H9 (cell line): ENCODE results near the gene LONRF3. TPM values are rescaled to one million over a fixed set of nuclear protein-coding genes. Genes with fewer than 3 reads are reported as not detected.

Experiments
- DNase-seq: peaks from one replicate; pipeline ENCODE4 v3.0.0-alpha.2; 2017
- H2AFZ ChIP-seq: one replicate; pipeline ENCODE4 v1.6.1; 2013; ENCODE audit warnings: mild to moderate bottlenecking, low read length, control low read depth, moderate library complexity
- H2AK5ac ChIP-seq: 2 replicates; pipeline ENCODE4 v1.6.1; 2013; ENCODE audit warnings: low read length, control low read depth, mixed read lengths; ENCODE audit not compliant: insufficient read length
- H2BK120ac ChIP-seq: one replicate; pipeline ENCODE4 v1.6.1; 2013; ENCODE audit warnings: low read depth, mild to moderate bottlenecking, low read length, control low read depth, inconsistent platforms; ENCODE audit not compliant: poor library complexity, severe bottlenecking
- H2BK12ac ChIP-seq: 2 replicates; pipeline ENCODE4 v1.6.1; 2013; ENCODE audit warnings: low read length, control low read depth, mixed read lengths, low read depth; ENCODE audit not compliant: insufficient read length
- H2BK15ac ChIP-seq: 2 replicates; pipeline ENCODE4 v1.6.1; 2013; ENCODE audit warnings: low read depth, low read length, control low read depth
- H2BK20ac ChIP-seq: one replicate; pipeline ENCODE4 v1.6.1; 2013; ENCODE audit warnings: low read depth, mild to moderate bottlenecking, low read length, control low read depth, inconsistent platforms; ENCODE audit not compliant: poor library complexity, severe bottlenecking
- H2BK5ac ChIP-seq: 2 replicates; pipeline ENCODE4 v1.6.1; 2013; ENCODE audit warnings: low read length, control low read depth, mixed read lengths; ENCODE audit not compliant: insufficient read length
- H3K14ac ChIP-seq: 2 replicates; pipeline ENCODE4 v1.6.1; 2013; ENCODE audit warnings: low read length, control low read depth; ENCODE audit not compliant: insufficient read depth
- H3K18ac ChIP-seq: 2 replicates; pipeline ENCODE4 v1.6.1; 2013; ENCODE audit warnings: low read depth, mild to moderate bottlenecking, mixed read lengths, low read length, control low read depth; ENCODE audit not compliant: insufficient read length
- H3K23ac ChIP-seq: 2 replicates; pipeline ENCODE4 v1.6.1; 2013; ENCODE audit warnings: low read length, control low read depth, mixed read lengths, low read depth; ENCODE audit not compliant: insufficient read length
- H3K23me2 ChIP-seq: 2 replicates; pipeline ENCODE4 v1.6.1; 2013; ENCODE audit warnings: low read depth, mild to moderate bottlenecking, mixed read lengths, low read length, control low read depth; ENCODE audit not compliant: insufficient read length, poor library complexity, severe bottlenecking
- H3K27ac ChIP-seq: 2 replicates; pipeline ENCODE4 v1.5.1; 2013; ENCODE audit warnings: low read length, control low read depth, mixed read lengths, low read depth; ENCODE audit not compliant: insufficient read length
- H3K27me3 ChIP-seq: 2 replicates; pipeline ENCODE4 v1.6.1; 2013; ENCODE audit warnings: low read length, control low read depth, inconsistent platforms; ENCODE audit not compliant: insufficient read depth
- H3K4ac ChIP-seq: 2 replicates; pipeline ENCODE4 v1.6.1; 2013; ENCODE audit warnings: low read depth, mild to moderate bottlenecking, control low read depth, inconsistent platforms, low read length, moderate library complexity
- H3K4me1 ChIP-seq: 2 replicates; pipeline ENCODE4 v1.6.1; 2013; ENCODE audit warnings: low read length, control low read depth, inconsistent platforms; ENCODE audit not compliant: insufficient read depth
- H3K4me2 ChIP-seq: 2 replicates; pipeline ENCODE4 v1.6.1; 2013; ENCODE audit warnings: low read length, control low read depth, mixed read lengths; ENCODE audit not compliant: insufficient read length, insufficient read depth
- H3K56ac ChIP-seq: 2 replicates; pipeline ENCODE4 v1.6.1; 2013; ENCODE audit warnings: low read depth, mild to moderate bottlenecking, mixed read lengths, low read length, control low read depth; ENCODE audit not compliant: insufficient read length
- H3K79me1 ChIP-seq: 2 replicates; pipeline ENCODE4 v1.6.1; 2013; ENCODE audit warnings: low read depth, mild to moderate bottlenecking, moderate library complexity, low read length, control low read depth, inconsistent platforms; ENCODE audit not compliant: insufficient read depth, poor library complexity, severe bottlenecking
- H3K79me2 ChIP-seq: 2 replicates; pipeline ENCODE4 v1.6.1; 2013; ENCODE audit warnings: low read length, control low read depth, inconsistent platforms; ENCODE audit not compliant: insufficient read depth
- H3K9ac ChIP-seq: 2 replicates; pipeline ENCODE4 v1.6.1; 2013; ENCODE audit warnings: low read length, control low read depth, mixed read lengths; ENCODE audit not compliant: insufficient read length; ENCODE audit errors: extremely low read depth
- H3K9me3 ChIP-seq: one replicate; pipeline ENCODE4 v1.6.1; 2013; ENCODE audit warnings: low read depth, low read length, inconsistent platforms; ENCODE audit not compliant: control insufficient read depth
- H3T11ph ChIP-seq: one replicate; pipeline ENCODE4 v1.6.1; 2013; ENCODE audit warnings: mild to moderate bottlenecking, low read length, control low read depth, inconsistent platforms
- H4K20me1 ChIP-seq: one replicate; pipeline ENCODE4 v1.6.1; 2013; ENCODE audit not compliant: control insufficient read depth, insufficient read length, insufficient read depth
- H4K5ac ChIP-seq: 2 replicates; pipeline ENCODE4 v1.6.1; 2013; ENCODE audit warnings: low read depth, mild to moderate bottlenecking, mixed read lengths, low read length, control low read depth; ENCODE audit not compliant: insufficient read length
- H4K8ac ChIP-seq: replicated peaks from 2 replicates; pipeline ENCODE4 v1.6.1; 2013; ENCODE audit warnings: low read length, control low read depth, mixed read lengths, low read depth; ENCODE audit not compliant: insufficient read length
- H4K91ac ChIP-seq: 2 replicates; pipeline ENCODE4 v1.6.1; 2013; ENCODE audit warnings: low read depth, mild to moderate bottlenecking, moderate library complexity, mixed read lengths, low read length, control low read depth; ENCODE audit not compliant: insufficient read length
- H3K27ac Mint-ChIP-seq, 3 experiments: 2 replicates in 2 of 3; 3 replicates in 1 of 3; pipeline ENCODE4 v1.8.0; 2020 to 2021; ENCODE audit warnings: mixed read lengths in 3 of 3, mild to moderate bottlenecking in 1 of 3, moderate library complexity in 1 of 3
- H3K27me3 Mint-ChIP-seq: 2 replicates; pipeline ENCODE4 v1.8.0; 2021; ENCODE audit warnings: low read depth, mild to moderate bottlenecking, moderate library complexity, mixed read lengths
- H3K36me3 Mint-ChIP-seq, 3 experiments: 2 replicates in 2 of 3; 3 replicates in 1 of 3; pipeline ENCODE4 v1.8.0; 2020 to 2021; ENCODE audit warnings: low read depth in 3 of 3, mixed read lengths in 3 of 3; ENCODE audit not compliant: insufficient read depth in 1 of 3
- H3K4me1 Mint-ChIP-seq, 2 experiments: 2 replicates each; pipeline ENCODE4 v1.8.0; 2020; ENCODE audit warnings: mixed read lengths in 2 of 2
- H3K4me3 Mint-ChIP-seq, 2 experiments: 2 replicates in 1 of 2; 3 replicates in 1 of 2; pipeline ENCODE4 v1.8.0; 2020 to 2021; ENCODE audit warnings: mild to moderate bottlenecking in 2 of 2, mixed read lengths in 2 of 2, moderate library complexity in 1 of 2
- H3K9me3 Mint-ChIP-seq, 2 experiments: 2 replicates in 1 of 2; 3 replicates in 1 of 2; pipeline ENCODE4 v1.8.0; 2020; ENCODE audit warnings: mild to moderate bottlenecking in 2 of 2, mixed read lengths in 2 of 2, moderate library complexity in 1 of 2
- WGBS: extraction: QIAGEN DNeasy Blood & Tissue Kit; methylation state at CpG from one replicate; pipeline ENCODE4 v1.1.7; 2013; ENCODE audit warnings: missing lambda C conversion rate, low lambda C conversion rate, mixed read lengths; ENCODE audit not compliant: insufficient read length; ENCODE audit errors: extremely low coverage; 5-methylcytosine and 5-hydroxymethylcytosine counted together
- total RNA-seq: library from RNA; stranded (reverse); gene quantifications from 2 replicates; pipeline ENCODE4 v1.2.1, GENCODE V29; 2021
- TF ChIP-seq, protein P1 (sequence below): fragments of 200-600 bp; sonication (generic); conservative IDR thresholded peaks from 3 replicates; pipeline ENCODE4 v1.8.0; 2021; ENCODE audit warnings: antibody characterized with exemption, mild to moderate bottlenecking

Gene LONRF3
- total RNA-seq, 1 experiment from 2014 or later, result 0.33 TPM

DNA sequence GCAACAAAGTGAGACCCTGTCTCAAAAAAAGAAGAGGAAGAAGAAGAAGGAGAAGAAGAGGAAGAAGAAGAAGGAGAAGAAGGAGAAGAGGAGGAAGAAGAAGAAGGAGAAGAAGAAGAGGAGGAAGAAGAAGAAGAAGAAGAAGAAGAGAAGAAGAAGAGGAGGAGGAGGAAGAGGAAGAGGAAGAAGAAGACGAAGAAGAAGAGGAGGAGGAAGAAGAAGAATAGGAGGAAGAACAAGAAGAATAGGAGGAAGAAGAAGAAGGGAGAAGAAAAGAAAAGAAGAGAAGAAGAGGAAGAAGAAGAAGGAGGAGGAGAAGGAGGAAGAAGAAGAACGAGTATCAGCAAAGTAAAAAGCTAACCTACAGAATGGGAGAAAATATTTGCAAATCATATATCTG lies 33.3 kb upstream of the LONRF3 start:
- Histone ChIP-seq H3K4ac (no peak overlapping the region), H4K20me1 (no peaks in the 10 kb centered on the region), H3K4me1 (no peaks in the 10 kb centered on the region), H2AFZ (no peak overlapping the region), H3K56ac (no peak overlapping the region), H2BK15ac (no peak overlapping the region), H3K14ac (no peak overlapping the region), H3K18ac (no peak overlapping the region), H3K79me1 (no peaks in the 10 kb centered on the region), H3K9me3 (peaks cover 23% of the 10 kb centered on the region), H3K23me2 (no peaks in the 10 kb centered on the region), H3K79me2 (no peaks in the 10 kb centered on the region), H3K23ac (no peak overlapping the region), H2BK120ac (no peak overlapping the region), H4K5ac (no peak overlapping the region), H2BK12ac (no peak overlapping the region), H4K91ac (no peak overlapping the region), H3T11ph (no peak overlapping the region), H3K27me3 (no peaks in the 10 kb centered on the region), H3K9ac (no peak overlapping the region), H2BK5ac (no peak overlapping the region), H3K27ac (no peak overlapping the region), H3K4me2 (no peak overlapping the region), H2BK20ac (no peak overlapping the region), H4K8ac (no peak overlapping the region), H2AK5ac (no peak overlapping the region)
- Mint-ChIP-seq H3K9me3 (peaks cover 48 to 66% of the 10 kb centered on the region in 2 experiments), H3K27ac (no peak overlapping the region), H3K4me3 (no peak overlapping the region), H3K36me3 (peaks cover 0 to 5% (median 0%) of the 10 kb centered on the region in 3 experiments; a peak in 1 of 7 replicates), H3K4me1 (no peaks in the 10 kb centered on the region), H3K27me3 (peaks cover 30% of the 10 kb centered on the region)
- no peak for DNase-seq
- TF ChIP-seq, protein P1, sequence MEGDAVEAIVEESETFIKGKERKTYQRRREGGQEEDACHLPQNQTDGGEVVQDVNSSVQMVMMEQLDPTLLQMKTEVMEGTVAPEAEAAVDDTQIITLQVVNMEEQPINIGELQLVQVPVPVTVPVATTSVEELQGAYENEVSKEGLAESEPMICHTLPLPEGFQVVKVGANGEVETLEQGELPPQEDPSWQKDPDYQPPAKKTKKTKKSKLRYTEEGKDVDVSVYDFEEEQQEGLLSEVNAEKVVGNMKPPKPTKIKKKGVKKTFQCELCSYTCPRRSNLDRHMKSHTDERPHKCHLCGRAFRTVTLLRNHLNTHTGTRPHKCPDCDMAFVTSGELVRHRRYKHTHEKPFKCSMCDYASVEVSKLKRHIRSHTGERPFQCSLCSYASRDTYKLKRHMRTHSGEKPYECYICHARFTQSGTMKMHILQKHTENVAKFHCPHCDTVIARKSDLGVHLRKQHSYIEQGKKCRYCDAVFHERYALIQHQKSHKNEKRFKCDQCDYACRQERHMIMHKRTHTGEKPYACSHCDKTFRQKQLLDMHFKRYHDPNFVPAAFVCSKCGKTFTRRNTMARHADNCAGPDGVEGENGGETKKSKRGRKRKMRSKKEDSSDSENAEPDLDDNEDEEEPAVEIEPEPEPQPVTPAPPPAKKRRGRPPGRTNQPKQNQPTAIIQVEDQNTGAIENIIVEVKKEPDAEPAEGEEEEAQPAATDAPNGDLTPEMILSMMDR, result no peak
- no CpG with 5 or more reads among the region's 2 CpGs for WGBS
